Peyer's patch (tissue), 4 donors: Measurements from ENCODE around the gene NCAM2.

Experiments
- CTCF ChIP-seq, 6 experiments: fragments of 450-650 bp in 4 of 6; fragments of 200-600 bp in 2 of 6; sonication (generic) in 1 of 6; IDR thresholded peaks; one replicate each; pipeline ENCODE4 v1.5.1; 2017 to 2019; ENCODE audit warnings: antibody characterized with exemption in 6 of 6, mild to moderate bottlenecking in 3 of 6, moderate library complexity in 1 of 6
- POLR2A ChIP-seq, 2 donors: fragments of 450-650 bp; IDR thresholded peaks; one replicate each; pipeline ENCODE4 v1.5.1; 2017; ENCODE audit warnings: antibody characterized with exemption in 2 of 2, mild to moderate bottlenecking in 2 of 2, moderate library complexity in 2 of 2

GRCh38 chr21:21466752-21467151, 468.5 kb downstream of the NCAM2 start:
- TF ChIP-seq CTCF (IDR thresholded peaks at IDR 0.05): no peak
- no peak for TF ChIP-seq POLR2A (IDR thresholded peaks at IDR 0.05)
